HG03103 (cell line): Measurements from ENCODE around the gene HDAC4.

Source experiments
- ATAC-seq: cut with Tn5 transposase; IDR thresholded peaks from one replicate; pipeline ENCODE4 v1.9.1; 2021; ENCODE audit warnings: low read depth; ENCODE audit not compliant: unreplicated experiment

The HDAC4 gene

DNA sequence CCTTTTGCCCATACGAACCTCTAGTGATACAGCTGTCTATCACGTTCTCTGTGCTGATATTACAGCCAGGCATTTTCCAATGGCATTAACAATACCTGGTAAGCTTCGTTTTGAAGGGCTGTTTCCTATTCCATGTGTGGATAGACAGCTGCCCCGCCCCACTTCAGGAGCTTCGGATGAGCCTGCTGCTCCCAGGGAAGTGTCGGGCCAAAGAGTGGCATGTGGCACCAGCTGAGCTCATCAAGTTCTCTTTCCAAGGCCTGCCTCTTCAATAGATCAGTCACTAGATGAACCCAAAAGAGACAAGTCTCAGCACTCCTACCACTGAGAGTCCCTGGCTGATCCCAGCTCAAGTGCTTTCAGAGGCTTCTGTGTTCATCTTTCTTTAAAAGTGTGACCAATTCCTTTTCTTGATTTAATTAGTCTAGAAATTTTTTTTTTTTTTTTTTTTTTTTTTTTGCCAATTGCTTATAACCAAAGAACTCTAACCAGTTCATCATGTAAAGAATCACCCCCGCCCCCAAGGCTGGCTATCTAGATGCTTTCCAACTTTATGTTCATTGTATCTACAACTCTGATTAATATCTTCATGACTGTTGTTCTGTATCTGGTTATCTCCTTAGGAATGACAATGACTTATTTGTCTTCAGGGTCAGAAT is 46.6 kb downstream of the HDAC4 start:
- ATAC-seq, result no peak

DNA sequence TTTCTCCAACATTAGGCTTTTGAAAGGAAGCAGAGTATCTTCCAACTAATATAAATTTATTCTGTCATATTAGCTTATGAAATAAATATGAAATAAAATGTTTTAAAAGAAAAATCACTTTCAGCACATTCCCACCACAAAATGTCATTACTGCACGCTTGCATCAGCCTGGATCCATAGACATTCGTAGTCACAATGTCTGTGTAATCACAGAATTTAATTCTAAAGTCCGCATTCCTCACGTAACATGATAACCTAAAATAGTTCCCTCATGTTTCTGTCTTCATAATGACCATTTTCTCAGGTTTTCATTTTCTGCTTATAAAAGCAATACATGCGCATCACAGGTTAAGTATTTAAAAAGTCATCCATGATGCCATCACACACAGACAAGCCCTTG is 47.1 kb downstream of the HDAC4 start:
- ATAC-seq, result no peak

DNA sequence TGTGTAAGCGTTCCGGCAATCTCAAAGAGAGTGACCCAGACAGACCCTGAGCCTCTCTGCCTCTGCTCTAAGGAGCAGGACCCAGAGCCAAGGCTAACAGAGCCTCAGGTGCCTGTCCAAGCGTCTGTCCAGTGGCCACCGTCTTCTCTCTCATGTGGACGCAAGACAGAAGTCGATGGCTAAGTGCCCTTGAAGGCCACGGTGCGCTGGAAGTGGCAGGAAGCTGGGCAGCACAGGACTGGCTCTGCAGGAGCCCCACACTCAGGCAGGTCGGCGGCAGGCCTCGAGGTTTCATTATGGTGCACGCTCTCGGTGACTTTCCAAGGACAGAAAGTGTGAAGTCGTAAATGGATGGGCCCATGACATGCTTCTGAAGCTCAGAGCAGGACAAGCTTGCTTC is 49.1 kb downstream of the HDAC4 start:
- ATAC-seq, result no peak

DNA sequence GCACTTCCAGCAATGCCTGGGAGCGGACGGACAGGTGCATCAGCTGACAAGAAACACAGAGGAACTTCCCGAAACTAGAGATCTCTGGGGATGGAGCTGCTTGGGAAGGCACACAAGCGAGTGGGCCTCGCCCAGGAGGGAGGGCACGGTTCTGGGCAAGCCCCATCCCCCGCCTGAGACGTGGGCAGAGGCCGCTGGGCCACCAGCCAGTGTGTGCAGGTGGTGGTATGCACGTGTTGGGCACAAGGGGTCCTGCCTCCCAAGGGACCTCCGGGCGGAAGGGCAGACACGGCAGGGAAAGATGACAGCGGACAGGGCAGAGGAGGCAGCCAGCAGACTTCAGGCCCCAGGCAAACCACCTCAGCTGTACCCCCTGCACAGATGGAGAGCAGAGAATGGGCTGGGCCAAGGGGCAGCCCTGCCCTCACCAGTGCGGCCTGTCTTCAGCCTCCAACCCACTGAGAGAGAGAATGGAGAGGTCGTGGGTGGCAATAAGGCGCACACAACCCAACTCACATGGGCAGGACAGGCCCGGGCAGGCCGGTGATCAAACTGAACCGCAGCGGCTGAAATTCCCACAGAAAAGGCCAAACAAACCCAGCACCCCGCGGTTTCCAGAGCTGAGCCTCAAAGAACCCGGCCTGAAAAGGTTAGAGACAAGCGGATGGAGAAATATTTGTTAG is 51.2 kb downstream of the HDAC4 start:
- no peak for ATAC-seq

DNA sequence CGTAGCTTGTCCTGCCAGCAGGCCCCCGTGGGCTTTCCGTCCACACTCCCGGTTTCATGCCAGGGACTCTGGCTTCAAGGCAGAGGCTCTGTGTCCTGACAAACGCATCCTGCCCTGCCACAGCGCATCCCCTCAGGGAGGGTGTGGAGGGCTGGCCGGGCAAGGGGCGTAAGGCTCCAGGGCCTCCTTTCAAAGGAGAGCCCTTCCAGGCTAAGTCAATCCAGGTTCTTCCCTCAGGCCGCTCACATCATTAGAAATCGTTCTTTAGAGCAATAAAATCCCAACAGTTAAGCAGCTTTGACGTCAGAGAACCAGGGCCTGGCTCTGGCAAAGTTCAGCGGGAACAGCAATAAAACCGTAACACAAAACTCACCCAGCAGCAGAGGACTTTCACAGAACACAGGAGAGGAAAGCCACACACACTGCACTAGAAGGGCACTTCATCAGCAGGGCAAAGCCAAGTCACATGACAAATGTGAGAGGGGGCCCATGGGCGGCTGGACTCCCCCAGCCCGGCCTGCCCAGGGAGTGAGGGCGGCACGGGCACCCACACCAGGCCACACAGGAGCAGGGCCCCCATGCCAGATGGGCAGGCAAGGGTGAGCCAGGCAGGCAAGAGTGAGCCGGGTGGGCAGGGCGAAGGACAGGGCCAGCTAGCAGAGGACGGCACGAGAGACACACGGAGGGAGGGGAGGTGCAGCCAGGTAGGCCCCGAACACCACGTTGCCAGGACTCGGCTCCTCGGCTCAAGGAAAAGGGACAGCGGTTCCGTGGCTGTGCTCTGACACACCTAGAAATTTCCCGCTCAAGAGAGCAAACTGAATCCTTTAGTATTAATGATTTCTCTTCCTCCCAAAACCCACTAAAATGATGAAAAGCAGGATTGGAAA is 52.0 kb downstream of the HDAC4 start:
- no peak for ATAC-seq

DNA sequence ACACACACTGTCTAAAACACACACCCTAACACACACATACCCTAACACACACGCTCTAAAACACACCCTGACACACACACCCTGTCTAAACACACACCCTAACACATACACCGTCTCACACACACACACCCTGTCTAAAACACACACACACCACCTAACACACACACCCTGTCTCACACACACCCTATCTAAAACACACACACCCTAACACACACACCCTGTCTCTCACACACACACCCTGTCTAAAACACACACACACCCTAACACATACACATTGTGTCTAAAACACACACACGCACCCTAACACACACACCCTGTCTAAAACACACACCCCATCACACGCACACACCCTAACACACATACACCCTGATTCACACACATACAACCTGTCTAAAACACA is 54.1 kb downstream of the HDAC4 start:
- ATAC-seq, result no peak

DNA sequence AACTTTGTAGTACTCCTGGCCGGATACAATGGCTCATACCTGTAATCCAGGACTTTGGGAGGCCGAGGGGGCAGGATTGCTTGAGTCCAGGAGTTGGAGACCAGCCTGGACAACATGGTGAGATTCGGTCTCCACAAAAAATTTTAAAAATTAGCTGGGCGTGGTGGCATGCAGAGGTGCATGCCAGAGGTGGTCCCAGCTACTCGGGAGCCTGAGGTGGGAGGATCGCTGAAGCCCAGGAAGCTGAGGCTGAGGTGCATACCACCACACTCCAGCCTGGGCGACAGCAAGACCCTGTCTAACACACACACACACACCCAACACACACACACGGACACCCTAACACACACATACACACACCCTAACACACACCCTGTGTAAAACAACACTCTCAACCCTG is 55.6 kb downstream of the HDAC4 start:
- ATAC-seq, result no peak

DNA sequence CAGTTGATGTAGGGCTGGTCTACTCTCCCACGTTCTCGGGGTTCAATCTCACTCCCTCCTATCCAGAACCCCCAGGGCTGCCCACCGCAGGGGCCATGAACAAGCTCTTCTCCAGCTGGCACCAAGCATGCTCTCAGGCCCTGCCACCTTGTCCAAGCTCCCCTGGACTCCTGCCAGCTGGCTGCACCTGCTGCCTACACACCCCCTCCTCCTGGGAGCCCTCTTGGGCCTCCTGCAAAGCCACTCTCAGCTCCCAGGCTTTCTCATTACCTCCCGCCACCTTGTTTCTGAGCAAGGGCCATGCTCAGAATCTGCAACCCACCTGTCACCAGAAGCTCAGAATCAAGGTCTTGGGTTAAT is 56.0 kb downstream of the HDAC4 start:
- ATAC-seq, result no peak

DNA sequence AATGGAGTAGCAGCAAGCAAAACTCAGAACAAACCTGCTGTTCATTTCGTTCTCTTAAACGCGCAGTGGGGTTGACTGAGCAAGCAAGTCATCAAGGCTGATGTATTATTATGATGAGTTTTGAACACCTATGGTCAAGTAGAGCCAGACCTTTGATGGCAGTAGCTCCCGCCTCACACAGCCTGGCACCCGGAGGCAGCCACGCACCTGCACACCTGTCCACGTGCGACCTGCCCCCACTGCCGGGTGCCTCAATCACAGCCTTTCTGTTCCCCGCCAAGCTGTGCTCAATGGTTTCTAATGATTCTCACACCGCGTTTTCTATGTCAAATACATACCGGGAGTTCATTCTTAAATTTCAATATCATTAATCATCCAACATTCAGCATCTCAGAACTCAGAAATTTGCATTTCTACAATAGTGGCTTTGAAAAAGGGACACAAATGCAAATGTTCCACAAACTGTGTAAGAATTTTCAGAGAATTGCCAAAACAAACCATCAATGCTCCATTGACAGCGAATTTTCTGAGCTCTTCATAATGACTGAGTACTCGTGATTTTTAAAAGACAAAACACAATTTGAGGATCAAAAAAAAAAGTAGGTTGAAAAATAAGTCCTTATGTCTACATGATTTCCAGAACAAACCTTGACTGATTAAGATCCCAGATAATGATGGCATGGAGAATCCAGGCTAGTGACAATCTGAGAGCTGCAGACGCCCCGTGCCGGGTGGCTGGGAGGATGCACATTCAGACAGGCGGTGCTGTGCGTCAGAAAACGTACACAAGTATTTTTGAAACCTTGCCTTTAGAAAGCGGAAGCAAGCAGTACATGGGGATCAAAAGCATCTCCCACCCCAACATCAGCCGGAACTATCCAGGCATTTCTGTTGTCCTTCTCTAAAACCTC is 56.6 kb downstream of the HDAC4 start:
- ATAC-seq, result no peak

DNA sequence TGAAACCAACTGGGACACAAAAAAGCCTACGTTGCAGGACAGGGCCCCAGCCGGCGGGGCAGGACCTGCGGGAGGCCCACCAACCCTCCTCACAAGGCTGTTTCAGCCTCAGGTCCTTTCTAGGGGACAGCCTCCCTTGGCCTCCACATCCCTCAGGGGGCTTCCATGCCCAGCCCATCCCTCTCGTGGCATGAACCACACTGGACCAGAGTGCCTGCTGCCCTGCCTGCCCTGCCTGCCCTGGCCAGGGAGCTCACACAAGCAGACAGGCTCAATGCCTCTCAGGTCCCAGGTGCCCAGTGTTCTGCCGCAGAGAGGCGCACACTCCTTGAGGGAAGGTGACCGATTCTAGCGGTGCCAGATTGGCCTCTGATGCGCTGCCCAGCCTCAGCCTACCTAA is 57.4 kb downstream of the HDAC4 start:
- ATAC-seq, result no peak

DNA sequence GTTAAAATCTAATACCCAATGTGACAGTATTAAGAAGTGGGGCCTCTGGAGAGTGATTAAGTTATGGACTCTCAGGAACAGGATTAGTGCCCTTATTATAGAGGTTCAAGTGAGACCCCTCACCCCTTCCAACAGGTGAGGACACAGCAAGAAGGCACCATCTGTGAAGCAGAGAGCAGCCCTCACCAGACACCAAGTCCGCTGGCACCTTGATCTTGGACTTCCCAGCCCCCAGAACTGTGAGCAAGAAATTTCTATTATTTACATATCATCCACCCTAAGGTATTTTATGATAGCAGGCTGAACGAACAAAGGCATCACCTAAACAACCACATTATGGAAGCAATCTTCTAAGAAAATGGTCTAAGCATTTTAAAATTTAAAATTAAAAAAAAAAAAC is 59.0 kb downstream of the HDAC4 start:
- ATAC-seq, result no peak

DNA sequence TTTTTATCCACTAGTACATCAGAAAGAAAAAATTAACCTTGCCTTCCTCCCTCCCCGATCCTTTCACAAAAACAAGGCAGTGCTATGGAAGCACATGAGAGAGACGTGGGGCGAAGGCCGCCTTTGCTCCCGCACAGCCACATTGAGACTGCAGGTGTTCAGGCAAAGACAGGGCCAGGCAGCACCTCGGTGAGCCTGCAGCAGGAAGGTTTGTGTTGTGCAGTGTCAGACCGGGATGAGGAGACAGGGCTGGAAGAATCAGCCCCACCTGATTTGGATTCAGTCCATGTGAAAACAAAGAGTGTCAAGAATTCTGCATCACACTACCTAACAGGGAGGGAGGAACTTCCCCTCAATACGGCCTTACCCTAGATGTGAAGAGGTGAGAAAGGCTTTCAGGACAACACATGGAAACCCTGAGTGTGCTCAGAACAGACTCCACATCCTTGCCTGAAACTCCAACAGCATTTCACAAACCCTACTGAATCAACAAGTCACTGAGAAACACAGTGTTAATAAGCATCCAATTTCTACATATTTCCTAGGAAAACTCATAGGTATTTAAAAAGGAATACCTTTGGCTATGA is 59.6 kb downstream of the HDAC4 start:
- no peak for ATAC-seq

DNA sequence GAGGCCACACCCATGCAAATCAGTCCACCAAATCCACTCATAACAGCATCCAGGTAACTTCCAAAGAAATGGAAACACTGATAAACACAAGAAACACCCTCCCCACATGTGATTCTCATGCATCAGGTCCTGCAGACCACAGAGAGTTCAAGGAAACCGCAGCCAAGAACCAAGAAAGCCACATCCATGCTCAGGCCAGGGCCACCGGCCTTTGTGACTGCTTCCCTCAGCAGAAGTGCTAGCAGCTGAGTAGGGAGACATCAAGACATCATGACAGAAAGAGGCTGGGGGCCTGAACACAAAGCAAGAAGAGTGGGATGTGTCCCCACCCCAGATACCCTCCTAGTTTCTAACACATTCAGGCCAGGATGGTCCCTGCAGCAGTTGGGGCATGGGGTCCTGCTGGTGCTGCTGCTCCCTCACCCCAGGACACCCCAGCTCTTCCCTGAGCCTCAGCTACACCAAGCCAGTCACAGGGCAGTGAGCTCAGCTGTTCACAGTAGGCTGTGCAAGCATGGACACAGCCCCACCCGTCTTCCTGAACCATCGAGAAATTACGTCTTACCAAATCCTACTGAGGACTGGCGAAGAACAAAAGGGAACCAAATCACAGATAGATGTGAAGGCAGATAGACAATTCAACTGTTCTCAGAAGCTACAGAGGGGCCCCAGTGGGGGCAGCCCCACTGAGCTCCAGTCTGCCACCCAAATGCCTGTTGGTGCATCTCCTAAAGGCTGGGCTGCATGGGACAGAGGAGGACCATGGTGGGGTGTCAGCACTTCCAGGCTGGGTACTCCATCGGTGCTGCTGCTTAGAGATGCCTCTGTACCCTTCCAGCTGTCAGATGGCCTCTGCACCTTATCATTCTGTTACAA is 60.9 kb downstream of the HDAC4 start:
- ATAC-seq, result no peak

DNA sequence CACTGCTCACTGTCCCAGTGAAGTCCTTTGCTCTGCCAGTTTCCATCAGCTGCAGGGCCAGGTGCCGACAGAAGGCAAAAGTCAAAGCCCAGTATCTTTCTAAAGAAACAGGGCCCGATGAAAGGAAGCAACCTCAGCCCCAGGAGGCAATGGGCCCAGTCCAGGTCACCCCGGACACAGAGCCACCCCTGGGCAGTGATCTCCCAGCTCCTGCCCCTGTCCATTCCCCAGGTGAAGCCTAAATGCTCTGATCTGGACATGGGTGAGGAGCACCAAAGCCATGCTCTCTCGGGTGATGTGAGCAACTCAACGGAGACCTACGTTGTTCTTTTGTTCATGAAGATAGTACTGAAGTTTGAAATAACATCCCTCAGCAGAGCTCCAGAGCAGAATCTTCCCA is 61.6 kb downstream of the HDAC4 start:
- no peak for ATAC-seq

DNA sequence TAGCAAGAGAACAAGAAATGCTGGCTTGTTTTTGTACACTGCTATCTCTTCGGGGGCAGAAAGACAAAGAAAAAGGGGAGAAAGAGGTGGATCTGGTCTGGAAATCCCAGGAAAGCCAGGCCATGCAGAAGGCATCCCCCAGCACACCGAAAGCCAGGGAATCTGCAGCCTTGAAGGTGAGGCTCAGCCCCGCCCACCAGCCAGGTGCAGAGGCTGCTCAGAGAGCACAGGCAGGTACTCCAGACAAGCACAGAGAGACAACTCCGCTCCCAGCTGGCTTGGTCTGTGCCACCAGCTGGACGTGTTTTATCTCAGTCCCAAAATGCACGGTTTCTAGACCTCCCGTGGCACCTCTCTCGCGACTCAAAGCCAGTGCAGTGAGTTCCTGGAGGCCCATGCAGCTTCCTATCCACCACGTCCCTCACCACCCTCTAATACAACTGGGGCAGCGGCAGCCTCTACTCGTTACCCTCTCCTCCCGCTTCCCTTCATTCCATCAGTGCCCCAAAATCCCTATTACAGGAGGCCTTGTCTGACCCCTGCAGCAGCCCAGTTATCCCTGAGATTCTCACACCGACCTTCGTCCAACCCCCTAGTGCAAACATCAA is 62.8 kb downstream of the HDAC4 start:
- no peak for ATAC-seq

DNA sequence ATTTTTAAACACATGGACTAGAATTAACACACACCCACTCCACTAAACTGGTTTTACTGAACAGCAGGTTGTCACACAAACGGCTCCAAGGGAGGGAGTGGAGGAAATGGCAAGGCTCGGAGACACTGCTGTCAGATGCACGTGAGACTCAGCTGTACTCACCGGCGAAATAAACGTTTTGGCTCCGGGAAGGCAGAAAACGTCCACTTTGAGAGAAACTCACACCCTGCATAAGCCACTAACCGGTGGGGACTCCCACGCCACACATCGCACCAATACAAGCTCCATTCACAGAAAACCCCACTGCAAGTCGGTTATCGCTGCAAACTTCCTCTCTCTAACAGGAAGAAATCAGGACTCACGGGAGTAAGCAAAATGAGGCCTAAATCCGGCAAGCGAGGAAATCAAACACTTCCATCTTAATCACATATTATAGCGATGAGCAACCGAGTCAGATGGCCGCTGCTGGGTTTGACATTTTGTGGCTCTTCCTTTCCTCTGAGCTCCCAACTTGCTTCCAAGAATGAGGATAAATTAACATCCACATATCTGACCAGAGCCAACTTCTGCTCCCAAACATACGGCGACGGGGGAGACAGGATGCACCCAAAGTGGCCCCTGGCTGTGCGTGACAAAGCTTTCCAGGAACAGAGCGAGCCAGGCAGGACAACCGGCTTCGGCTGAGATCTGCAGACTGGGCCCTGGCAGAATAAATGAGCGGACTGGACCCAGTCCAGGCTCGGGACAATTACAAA is 63.5 kb downstream of the HDAC4 start:
- ATAC-seq, result no peak

DNA sequence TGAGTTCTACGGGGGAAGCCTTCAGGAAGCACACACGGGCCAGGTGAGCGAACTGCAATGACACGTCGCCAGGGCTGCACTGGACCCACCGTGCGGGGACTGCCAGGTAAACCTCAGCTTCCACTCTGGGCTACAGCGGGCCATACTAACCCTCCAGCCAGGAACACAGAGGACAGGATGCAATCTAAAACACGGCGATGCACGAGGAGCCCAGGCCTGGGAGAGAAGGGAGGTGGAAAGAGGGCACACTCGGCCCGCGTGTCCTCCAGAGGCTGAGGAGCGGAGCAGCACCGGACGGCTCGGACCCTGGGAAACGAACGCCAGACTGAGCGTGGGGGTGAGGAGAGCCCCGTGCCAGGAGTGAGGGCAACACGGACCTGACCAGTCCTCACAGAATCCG is 69.3 kb downstream of the HDAC4 start:
- ATAC-seq, result no peak

DNA sequence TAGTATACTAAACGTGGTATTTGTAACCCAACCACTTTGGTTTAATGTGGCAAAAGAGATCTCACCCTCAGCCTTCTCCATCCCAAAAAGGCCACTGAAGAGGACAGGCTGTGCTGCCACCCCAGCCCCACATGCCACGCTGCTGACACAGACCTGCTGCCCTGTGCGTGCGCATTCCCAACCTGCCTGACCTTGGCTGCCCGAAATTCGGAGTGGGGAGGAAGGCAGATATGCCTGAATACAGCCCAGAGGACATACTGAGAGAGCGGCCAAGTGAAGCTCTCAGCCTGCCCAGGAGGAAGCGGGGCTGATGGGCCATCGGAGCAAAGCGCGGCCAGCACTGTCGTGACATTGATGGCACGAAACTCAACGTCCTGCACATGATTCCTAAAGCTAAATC is 70.0 kb downstream of the HDAC4 start:
- ATAC-seq, result no peak
